ENCODE data around the gene ARHGEF40.
A peak's percentile ranks its signal among the peaks of the same experiment; 100 is the strongest.

ARHGEF40 gene

GRCh38 chr14:21059842-21060613, 10.1 kb upstream of the ARHGEF40 start:
- no peak overlapping the region for H3K4ac ChIP-seq (ENCODE audit: low read depth, low read length)
- no peak overlapping the region for H3K4me2 ChIP-seq (ENCODE audit: low read length)
- no peak overlapping the region for H3K4me3 ChIP-seq (ENCODE audit: low read length)
- H2BK120ac ChIP-seq (ENCODE audit: low read depth, low read length), result no peak overlapping the region
- H3K18ac ChIP-seq (ENCODE audit: low read length), result no peak overlapping the region
- no peak overlapping the region for H2AK5ac ChIP-seq (ENCODE audit: low read length)
- H3K9ac ChIP-seq (ENCODE audit: low read length), result no peak overlapping the region
- H3K27ac ChIP-seq (ENCODE audit: low read depth, low read length), result no peak overlapping the region
- no CpG with 5 or more reads among the region's 8 CpGs for WGBS (ENCODE audit: extremely low coverage, insufficient coverage, low lambda C conversion rate)
- H3K23ac ChIP-seq (ENCODE audit: low read length), result no peak overlapping the region
- no peaks in the 10 kb centered on the region for H3K27me3 ChIP-seq (ENCODE audit: insufficient read depth, low read length, poor library complexity)
- no peak overlapping the region for H2BK5ac ChIP-seq (ENCODE audit: low read length)
- H2BK15ac ChIP-seq (replicated peaks; ENCODE audit: low read depth), result no peak overlapping the region
- H3K79me2 ChIP-seq (ENCODE audit: control insufficient read depth, insufficient read depth, low read length), result no peaks in the 10 kb centered on the region
- no peaks in the 10 kb centered on the region for H3K79me1 ChIP-seq (ENCODE audit: low read length)
- H3K56ac ChIP-seq (ENCODE audit: low read length), result no peak overlapping the region
- no peak overlapping the region for H4K5ac ChIP-seq (ENCODE audit: low read length)
- no peak overlapping the region for H4K8ac ChIP-seq (ENCODE audit: low read depth, low read length)
- H3K36me3 ChIP-seq (ENCODE audit: control insufficient read depth, insufficient read depth, low read length), result no peaks in the 10 kb centered on the region
- DNase-seq, result no peak
- H3K4me1 ChIP-seq (ENCODE audit: control insufficient read depth, low read depth, low read length), result peaks cover 2% of the 10 kb centered on the region

- H3K79me2 ChIP-seq (ENCODE audit: control insufficient read depth, insufficient read depth, low read length), result no peaks in the 10 kb centered on the region
- no peak overlapping the region for H2BK5ac ChIP-seq (ENCODE audit: low read length)
- no peak for DNase-seq
- no peak overlapping the region for H3K23ac ChIP-seq (ENCODE audit: low read length)
- no peak overlapping the region for H3K4ac ChIP-seq (ENCODE audit: low read depth, low read length)
- no peak overlapping the region for H2BK15ac ChIP-seq (replicated peaks; ENCODE audit: low read depth)
- H3K79me1 ChIP-seq (ENCODE audit: low read length), result no peaks in the 10 kb centered on the region
- WGBS (ENCODE audit: extremely low coverage, insufficient coverage, low lambda C conversion rate), result no CpG with 5 or more reads among the region's 13 CpGs
- no peaks in the 10 kb centered on the region for H3K27me3 ChIP-seq (ENCODE audit: insufficient read depth, low read length, poor library complexity)
- no peaks in the 10 kb centered on the region for H3K36me3 ChIP-seq (ENCODE audit: control insufficient read depth, insufficient read depth, low read length)
- H4K5ac ChIP-seq (ENCODE audit: low read length), result no peak overlapping the region
- H3K4me2 ChIP-seq (ENCODE audit: low read length), result no peak overlapping the region
- peaks cover 2% of the 10 kb centered on the region for H3K4me1 ChIP-seq (ENCODE audit: control insufficient read depth, low read depth, low read length)
- H3K27ac ChIP-seq (ENCODE audit: low read depth, low read length), result no peak overlapping the region
- H2AK5ac ChIP-seq (ENCODE audit: low read length), result no peak overlapping the region
- no peak overlapping the region for H3K56ac ChIP-seq (ENCODE audit: low read length)
- H3K4me3 ChIP-seq (ENCODE audit: low read length), result no peak overlapping the region
- no peak overlapping the region for H2BK120ac ChIP-seq (ENCODE audit: low read depth, low read length)
- no peak overlapping the region for H3K18ac ChIP-seq (ENCODE audit: low read length)
- no peak overlapping the region for H3K9ac ChIP-seq (ENCODE audit: low read length)
- no peak overlapping the region for H4K8ac ChIP-seq (ENCODE audit: low read depth, low read length)
These were observed 9.3 kb upstream of the ARHGEF40 start for GRCh38 chr14:21060614-21061346.

GRCh38 chr14:21061347-21061668, 8.8 kb upstream of the ARHGEF40 start:
- Histone ChIP-seq H3K9ac (ENCODE audit: low read length) (no peak overlapping the region), H3K27ac (ENCODE audit: low read depth, low read length) (no peak overlapping the region), H3K79me2 (ENCODE audit: control insufficient read depth, insufficient read depth, low read length) (no peaks in the 10 kb centered on the region), H4K5ac (ENCODE audit: low read length) (no peak overlapping the region), H2BK15ac (replicated peaks; ENCODE audit: low read depth) (no peak overlapping the region), H3K4me2 (ENCODE audit: low read length) (no peak overlapping the region), H3K27me3 (ENCODE audit: insufficient read depth, low read length, poor library complexity) (no peaks in the 10 kb centered on the region), H3K23ac (ENCODE audit: low read length) (no peak overlapping the region), H2AK5ac (ENCODE audit: low read length) (no peak overlapping the region), H3K79me1 (ENCODE audit: low read length) (no peaks in the 10 kb centered on the region), H3K36me3 (ENCODE audit: control insufficient read depth, insufficient read depth, low read length) (no peaks in the 10 kb centered on the region), H3K4ac (ENCODE audit: low read depth, low read length) (no peak overlapping the region), H2BK5ac (ENCODE audit: low read length) (no peak overlapping the region), H2BK120ac (ENCODE audit: low read depth, low read length) (no peak overlapping the region), H3K18ac (ENCODE audit: low read length) (no peak overlapping the region), H4K8ac (ENCODE audit: low read depth, low read length) (no peak overlapping the region), H3K4me3 (ENCODE audit: low read length) (no peak overlapping the region), H3K56ac (ENCODE audit: low read length) (no peak overlapping the region), H3K4me1 (ENCODE audit: control insufficient read depth, low read depth, low read length) (peaks cover 2% of the 10 kb centered on the region)
- no CpG with 5 or more reads among the region's 3 CpGs for WGBS (ENCODE audit: extremely low coverage, insufficient coverage, low lambda C conversion rate)
- no peak for DNase-seq

- Histone ChIP-seq H2BK15ac (replicated peaks; ENCODE audit: low read depth) (no peak overlapping the region), H2BK120ac (ENCODE audit: low read depth, low read length) (no peak overlapping the region), H3K4me3 (ENCODE audit: low read length) (no peak overlapping the region), H3K79me1 (ENCODE audit: low read length) (no peaks in the 10 kb centered on the region), H3K4me2 (ENCODE audit: low read length) (no peak overlapping the region), H2BK5ac (ENCODE audit: low read length) (no peak overlapping the region), H3K56ac (ENCODE audit: low read length) (no peak overlapping the region), H3K9ac (ENCODE audit: low read length) (no peak overlapping the region), H3K23ac (ENCODE audit: low read length) (no peak overlapping the region), H3K27me3 (ENCODE audit: insufficient read depth, low read length, poor library complexity) (no peaks in the 10 kb centered on the region), H3K18ac (ENCODE audit: low read length) (no peak overlapping the region), H2AK5ac (ENCODE audit: low read length) (no peak overlapping the region), H3K36me3 (ENCODE audit: control insufficient read depth, insufficient read depth, low read length) (no peaks in the 10 kb centered on the region), H4K5ac (ENCODE audit: low read length) (no peak overlapping the region), H3K4ac (ENCODE audit: low read depth, low read length) (no peak overlapping the region), H4K8ac (ENCODE audit: low read depth, low read length) (no peak overlapping the region), H3K79me2 (ENCODE audit: control insufficient read depth, insufficient read depth, low read length) (no peaks in the 10 kb centered on the region), H3K4me1 (ENCODE audit: control insufficient read depth, low read depth, low read length) (peaks cover 3% of the 10 kb centered on the region), H3K27ac (ENCODE audit: low read depth, low read length) (no peak overlapping the region)
- peak; percentile 74 for DNase-seq
- no CpG with 5 or more reads among the region's 3 CpGs for WGBS (ENCODE audit: extremely low coverage, insufficient coverage, low lambda C conversion rate)
These were observed 6.6 kb upstream of the ARHGEF40 start for GRCh38 chr14:21063479-21063878.

- H3K4ac ChIP-seq (ENCODE audit: low read depth, low read length), result no peak overlapping the region
- H2BK120ac ChIP-seq (ENCODE audit: low read depth, low read length), result no peak overlapping the region
- peak; percentile 61 for DNase-seq
- no peak overlapping the region for H3K27ac ChIP-seq (ENCODE audit: low read depth, low read length)
- peaks cover 2% of the 10 kb centered on the region for H3K4me1 ChIP-seq (ENCODE audit: control insufficient read depth, low read depth, low read length)
- H2BK5ac ChIP-seq (ENCODE audit: low read length), result no peak overlapping the region
- no peak overlapping the region for H4K8ac ChIP-seq (ENCODE audit: low read depth, low read length)
- no peak overlapping the region for H3K23ac ChIP-seq (ENCODE audit: low read length)
- no peak overlapping the region for H2AK5ac ChIP-seq (ENCODE audit: low read length)
- no peaks in the 10 kb centered on the region for H3K27me3 ChIP-seq (ENCODE audit: insufficient read depth, low read length, poor library complexity)
- H3K56ac ChIP-seq (ENCODE audit: low read length), result no peak overlapping the region
- H3K79me2 ChIP-seq (ENCODE audit: control insufficient read depth, insufficient read depth, low read length), result no peaks in the 10 kb centered on the region
- no peaks in the 10 kb centered on the region for H3K79me1 ChIP-seq (ENCODE audit: low read length)
- H3K18ac ChIP-seq (ENCODE audit: low read length), result no peak overlapping the region
- no peak overlapping the region for H4K5ac ChIP-seq (ENCODE audit: low read length)
- H3K4me3 ChIP-seq (ENCODE audit: low read length), result no peak overlapping the region
- H3K4me2 ChIP-seq (ENCODE audit: low read length), result no peak overlapping the region
- H3K36me3 ChIP-seq (ENCODE audit: control insufficient read depth, insufficient read depth, low read length), result no peaks in the 10 kb centered on the region
- no CpG with 5 or more reads among the region's 7 CpGs for whole genome bisulfite sequencing (ENCODE audit: extremely low coverage, insufficient coverage, low lambda C conversion rate)
- H2BK15ac ChIP-seq (replicated peaks; ENCODE audit: low read depth), result no peak overlapping the region
- no peak overlapping the region for H3K9ac ChIP-seq (ENCODE audit: low read length)
These were observed 3.1 kb upstream of the ARHGEF40 start for GRCh38 chr14:21066882-21067502.

All from mesendoderm (in vitro differentiated cells).